Thyroid gland (tissue), 4 donors: ENCODE data around the gene IGFBPL1. TPM values are rescaled to one million over a fixed set of nuclear protein-coding genes. Genes with fewer than 3 reads are reported as not detected.

Experiments used
- DNase-seq, 2 donors: peaks; one replicate each; pipeline ENCODE4 v3.0.0-alpha.2; 2019
- H3K27ac ChIP-seq, 3 donors: fragments of 200-600 bp; sonication (generic); 1 replicate in 2 of 3; 2 replicates in 1 of 3; pipeline ENCODE4 v1.5.1; 2016 to 2019; ENCODE audit warnings: mild to moderate bottlenecking in 1 of 3, moderate library complexity in 1 of 3
- H3K27me3 ChIP-seq: fragments of 200-600 bp; sonication (generic); one replicate; pipeline ENCODE4 v1.5.1; 2019
- H3K36me3 ChIP-seq, 2 donors: fragments of 200-600 bp; sonication (generic); one replicate each; pipeline ENCODE4 v1.5.1; 2016 to 2019
- H3K4me1 ChIP-seq, 2 donors: fragments of 200-600 bp; sonication (generic); one replicate each; pipeline ENCODE4 v1.5.1; 2017 to 2019
- H3K4me3 ChIP-seq, 3 donors: fragments of 200-600 bp; sonication (generic); replicated peaks in 1 of 3; 1 replicate in 2 of 3; 2 replicates in 1 of 3; pipeline ENCODE4 v1.5.1; 2016; ENCODE audit warnings: mild to moderate bottlenecking in 1 of 3
- H3K9me3 ChIP-seq: fragments of 200-600 bp; sonication (generic); one replicate; pipeline ENCODE4 v1.5.1; 2017
- POLR2A ChIP-seq, 2 donors: fragments of 450-650 bp; IDR thresholded peaks; one replicate each; pipeline ENCODE4 v1.6.1; 2017; ENCODE audit warnings: antibody characterized with exemption in 2 of 2, mild to moderate bottlenecking in 2 of 2, moderate library complexity in 1 of 2
- WGBS, 2 donors: methylation state at CpG; one replicate each; pipeline ENCODE4 v1.1.5; 2017; 5-methylcytosine and 5-hydroxymethylcytosine counted together
- intact Hi-C: fragments of 100-400 bp; cut with DNase I; formaldehyde crosslinking; loops from one replicate; pipeline ENCODE4 v1.15.1; 2023
- total RNA-seq, 4 donors: library from RNA; depleted of rRNA; stranded (reverse); fragments of >200 nt; gene quantifications; one replicate each; pipeline ENCODE4 v1.2.3, GENCODE V29; 2016
- TF ChIP-seq, protein P1 (sequence below), 6 experiments: fragments of 200-600 bp in 3 of 6; fragments of 450-650 bp in 3 of 6; sonication (generic) in 3 of 6; IDR thresholded peaks; one replicate each; pipeline ENCODE4 v1.5.1; 2016 to 2019; ENCODE audit warnings: antibody characterized with exemption in 6 of 6, mild to moderate bottlenecking in 2 of 6, inconsistent platforms in 1 of 6, moderate library complexity in 1 of 6

The IGFBPL1 gene
- total RNA-seq, 4 donors from 2014 or later = 20.3 to 116 (median 29.1) TPM

DNA sequence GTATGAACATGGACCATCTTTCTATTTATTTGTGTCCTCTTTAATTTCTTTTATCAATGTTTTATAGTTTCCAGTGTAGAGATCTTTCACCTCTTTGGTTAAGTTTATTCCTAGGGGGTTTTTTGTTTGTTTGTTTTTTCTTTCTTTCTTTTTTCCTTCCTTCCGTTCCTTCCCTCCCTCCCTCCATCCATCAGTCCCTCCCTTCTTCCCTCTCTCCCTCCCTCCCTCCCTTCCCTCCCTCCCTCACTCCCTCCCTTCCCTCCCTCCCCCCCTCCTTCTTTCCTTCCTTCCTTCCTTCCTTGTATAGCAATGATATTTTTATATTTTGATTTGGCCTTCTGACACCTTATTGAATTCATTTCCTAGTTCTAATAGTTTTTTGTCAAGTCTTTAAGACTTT, 23.4 kb upstream of the IGFBPL1 start:
- no peak for DNase-seq
- no peaks in the 10 kb centered on the region for H3K36me3 ChIP-seq
- no peak for TF ChIP-seq POLR2A (IDR thresholded peaks at IDR 0.05)
- TF ChIP-seq, protein P1, sequence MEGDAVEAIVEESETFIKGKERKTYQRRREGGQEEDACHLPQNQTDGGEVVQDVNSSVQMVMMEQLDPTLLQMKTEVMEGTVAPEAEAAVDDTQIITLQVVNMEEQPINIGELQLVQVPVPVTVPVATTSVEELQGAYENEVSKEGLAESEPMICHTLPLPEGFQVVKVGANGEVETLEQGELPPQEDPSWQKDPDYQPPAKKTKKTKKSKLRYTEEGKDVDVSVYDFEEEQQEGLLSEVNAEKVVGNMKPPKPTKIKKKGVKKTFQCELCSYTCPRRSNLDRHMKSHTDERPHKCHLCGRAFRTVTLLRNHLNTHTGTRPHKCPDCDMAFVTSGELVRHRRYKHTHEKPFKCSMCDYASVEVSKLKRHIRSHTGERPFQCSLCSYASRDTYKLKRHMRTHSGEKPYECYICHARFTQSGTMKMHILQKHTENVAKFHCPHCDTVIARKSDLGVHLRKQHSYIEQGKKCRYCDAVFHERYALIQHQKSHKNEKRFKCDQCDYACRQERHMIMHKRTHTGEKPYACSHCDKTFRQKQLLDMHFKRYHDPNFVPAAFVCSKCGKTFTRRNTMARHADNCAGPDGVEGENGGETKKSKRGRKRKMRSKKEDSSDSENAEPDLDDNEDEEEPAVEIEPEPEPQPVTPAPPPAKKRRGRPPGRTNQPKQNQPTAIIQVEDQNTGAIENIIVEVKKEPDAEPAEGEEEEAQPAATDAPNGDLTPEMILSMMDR (IDR thresholded peaks at IDR 0.05) = no peak
- H3K27me3 ChIP-seq = no peaks in the 10 kb centered on the region
- WGBS, 2 donors = 58 to 66% methylated on average over 1 of the region's 1 CpG
- intact Hi-C loops = no loop called here
- no peaks in the 10 kb centered on the region for H3K4me1 ChIP-seq
- H3K9me3 ChIP-seq = no peaks in the 10 kb centered on the region
- H3K4me3 ChIP-seq = no peak overlapping the region
- H3K27ac ChIP-seq = no peak overlapping the region

DNA sequence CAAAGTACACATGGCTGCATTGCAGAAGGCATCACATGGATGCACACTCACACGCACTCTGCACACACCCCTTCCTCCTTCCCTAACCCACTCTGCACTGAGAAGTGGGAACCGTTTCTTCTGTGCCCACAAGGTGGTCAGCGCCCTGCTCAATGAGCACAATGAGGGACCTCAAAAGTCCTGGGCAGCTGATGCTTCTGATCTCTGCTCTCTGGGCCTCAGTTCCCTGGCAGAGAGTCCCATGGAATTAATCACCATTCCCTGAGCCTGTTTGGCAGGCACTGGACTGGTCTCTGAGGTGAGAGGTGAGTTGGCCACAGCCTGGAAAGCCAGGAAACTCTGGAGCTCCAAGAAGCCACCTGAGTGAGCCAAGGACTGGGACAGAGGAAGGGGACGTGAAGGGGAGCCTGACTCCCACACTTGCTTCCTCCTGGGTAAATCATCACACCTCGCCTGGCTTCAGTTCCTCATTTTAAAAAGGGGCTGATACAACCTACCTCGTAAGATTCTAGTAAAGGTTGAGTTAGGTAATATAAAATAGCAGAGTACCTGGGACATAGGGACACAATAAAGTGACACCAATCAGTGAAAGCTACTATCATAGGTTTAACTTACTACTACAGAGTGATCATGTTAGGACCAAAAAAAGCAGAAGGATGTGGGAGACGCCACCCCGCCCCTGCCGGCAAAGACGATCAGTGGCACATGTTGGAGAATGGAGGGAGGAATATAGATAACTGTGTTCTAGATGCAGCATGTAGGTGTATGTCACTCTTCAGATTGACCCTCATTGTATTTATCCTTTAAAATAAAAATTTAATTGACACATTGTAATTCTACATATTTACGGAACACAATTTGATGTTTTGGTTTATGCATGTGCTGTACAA, 21.1 kb upstream of the IGFBPL1 start:
- H3K36me3 ChIP-seq = no peaks in the 10 kb centered on the region
- no peaks in the 10 kb centered on the region for H3K27me3 ChIP-seq
- H3K4me1 ChIP-seq = no peaks in the 10 kb centered on the region
- 76 to 80% methylated on average over 8 to 10 of the region's 11 CpGs for WGBS, 2 donors
- H3K9me3 ChIP-seq = no peaks in the 10 kb centered on the region
- no peak for DNase-seq
- no peak overlapping the region for H3K27ac ChIP-seq
- TF ChIP-seq, protein P1 (IDR thresholded peaks at IDR 0.05) = no peak
- TF ChIP-seq POLR2A (IDR thresholded peaks at IDR 0.05) = no peak
- no peak overlapping the region for H3K4me3 ChIP-seq
- intact Hi-C loops = no loop called here

DNA sequence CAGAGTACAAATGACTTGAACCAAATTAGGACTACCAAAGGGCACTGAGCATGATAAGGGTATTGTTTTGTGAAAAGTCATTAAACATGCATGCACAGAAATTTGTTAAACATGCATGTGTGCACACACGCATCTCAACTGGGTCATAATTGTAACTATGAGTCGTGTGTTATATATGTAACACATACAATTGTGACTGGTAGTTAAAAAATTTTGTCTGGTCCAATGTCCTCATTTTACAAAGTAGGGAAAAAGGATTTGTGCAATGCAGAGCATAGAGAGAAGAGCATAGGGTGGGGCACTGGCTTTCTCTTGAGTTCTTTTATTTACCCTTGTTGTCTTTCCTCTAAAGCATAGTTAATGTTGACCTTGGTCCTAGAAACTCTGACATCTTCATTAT, 19.3 kb upstream of the IGFBPL1 start:
- H3K4me3 ChIP-seq = no peak overlapping the region
- H3K4me1 ChIP-seq = no peaks in the 10 kb centered on the region
- no peak for DNase-seq
- no peaks in the 10 kb centered on the region for H3K36me3 ChIP-seq
- WGBS, 2 donors = 60 to 71% methylated on average over 2 of the region's 2 CpGs
- H3K27me3 ChIP-seq = no peaks in the 10 kb centered on the region
- intact Hi-C loops = no loop called here
- TF ChIP-seq POLR2A (IDR thresholded peaks at IDR 0.05) = no peak
- TF ChIP-seq, protein P1 (IDR thresholded peaks at IDR 0.05) = no peak
- no peak overlapping the region for H3K27ac ChIP-seq
- no peaks in the 10 kb centered on the region for H3K9me3 ChIP-seq

DNA sequence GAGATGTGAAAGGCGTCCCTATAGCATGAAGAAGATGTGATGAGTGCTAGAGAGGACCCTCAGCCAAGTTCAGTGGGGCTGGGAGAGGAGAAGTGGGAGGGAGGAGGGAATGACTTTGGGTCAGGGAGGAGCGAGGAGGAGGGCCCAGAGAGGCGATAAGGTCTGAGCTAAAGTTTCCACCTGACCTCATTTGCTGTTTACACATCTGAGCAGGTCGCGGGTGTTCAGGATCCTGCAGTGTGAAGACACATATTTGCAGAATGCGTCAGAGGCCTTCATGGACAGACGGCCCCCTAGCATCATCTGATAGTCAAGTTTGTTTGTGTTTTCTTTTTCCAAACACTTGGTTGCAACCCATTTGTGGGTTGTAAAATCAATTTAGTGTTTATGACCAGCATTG, 18.9 kb upstream of the IGFBPL1 start:
- H3K36me3 ChIP-seq = no peaks in the 10 kb centered on the region
- no peak overlapping the region for H3K4me3 ChIP-seq
- H3K9me3 ChIP-seq = no peaks in the 10 kb centered on the region
- no peaks in the 10 kb centered on the region for H3K4me1 ChIP-seq
- TF ChIP-seq, protein P1 (IDR thresholded peaks at IDR 0.05) = no peak
- no peak for TF ChIP-seq POLR2A (IDR thresholded peaks at IDR 0.05)
- no peak for DNase-seq
- 73 to 74% methylated on average over 7 of the region's 7 CpGs for WGBS, 2 donors
- intact Hi-C loops = no loop called here
- H3K27ac ChIP-seq = no peak overlapping the region
- H3K27me3 ChIP-seq = no peaks in the 10 kb centered on the region

DNA sequence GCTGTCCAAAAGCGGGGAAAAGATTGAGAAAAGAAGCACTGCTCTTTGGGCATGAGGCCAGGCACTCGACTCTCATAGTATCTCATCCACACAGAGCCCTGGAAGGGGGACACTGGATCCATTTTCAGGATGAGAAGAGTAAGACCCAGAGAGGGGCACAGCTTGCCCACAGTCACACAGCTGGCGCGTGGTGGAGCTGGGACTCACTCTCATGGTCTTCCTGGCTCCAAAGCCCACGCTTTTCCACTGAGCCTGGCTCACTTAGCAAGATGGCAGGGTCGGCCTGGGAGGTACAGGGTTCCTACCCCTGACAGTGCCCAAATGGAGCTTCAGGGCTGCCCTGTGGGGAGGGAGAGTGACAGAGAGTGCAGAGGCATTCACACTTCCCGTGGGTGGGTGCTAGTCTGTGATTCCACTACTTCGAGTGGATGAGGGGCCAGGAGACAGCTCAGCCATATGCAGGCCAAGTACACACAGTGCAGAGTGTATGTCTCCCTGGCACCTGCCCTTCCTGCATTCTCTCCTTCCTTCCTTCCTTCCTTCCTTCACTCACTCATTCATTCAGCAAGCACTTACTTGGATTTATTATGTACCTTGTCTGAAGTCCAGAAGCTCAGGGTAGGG, 18.3 kb upstream of the IGFBPL1 start:
- H3K36me3 ChIP-seq = no peaks in the 10 kb centered on the region
- H3K27me3 ChIP-seq = no peaks in the 10 kb centered on the region
- H3K9me3 ChIP-seq = no peaks in the 10 kb centered on the region
- intact Hi-C loops = no loop called here
- WGBS, 2 donors = 79 to 82% methylated on average over 8 of the region's 8 CpGs
- H3K4me1 ChIP-seq = peaks cover 3% of the 10 kb centered on the region in 2 donors
- H3K4me3 ChIP-seq = no peak overlapping the region
- no peak overlapping the region for H3K27ac ChIP-seq
- DNase-seq = no peak
- TF ChIP-seq POLR2A (IDR thresholded peaks at IDR 0.05) = no peak
- TF ChIP-seq, protein P1 (IDR thresholded peaks at IDR 0.05) = no peak
